Stimulated activated CD4-positive, alpha-beta T cell treated with anti-CD3 and anti-CD28 coated beads, Interleukin-2, amount 100 ng/mL, for 4 hours (primary cell): ENCODE measurements around the gene PRPF6.
"Not testable (repeated sequence)": the region's sequence is repeated elsewhere in the genome, so short reads cannot be mapped to it uniquely, and the experiment has no call there.

ENCODE experiments used
- DNase-seq: peaks from one replicate; pipeline ENCODE4 v3.0.0-alpha.2; 2020; ENCODE audit warnings: low read depth

PRPF6 gene

GRCh38 chr20:63973636-63974401 lies 7.1 kb upstream of the PRPF6 start:
- DNase-seq, result peak; percentile 64

GRCh38 chr20:63974402-63975200 lies 6.3 kb upstream of the PRPF6 start:
- no peak for DNase-seq

- DNase-seq, result not testable (repeated sequence)
Observed at GRCh38 chr20:63976511-63976910, 4.4 kb upstream of the PRPF6 start.

DNA sequence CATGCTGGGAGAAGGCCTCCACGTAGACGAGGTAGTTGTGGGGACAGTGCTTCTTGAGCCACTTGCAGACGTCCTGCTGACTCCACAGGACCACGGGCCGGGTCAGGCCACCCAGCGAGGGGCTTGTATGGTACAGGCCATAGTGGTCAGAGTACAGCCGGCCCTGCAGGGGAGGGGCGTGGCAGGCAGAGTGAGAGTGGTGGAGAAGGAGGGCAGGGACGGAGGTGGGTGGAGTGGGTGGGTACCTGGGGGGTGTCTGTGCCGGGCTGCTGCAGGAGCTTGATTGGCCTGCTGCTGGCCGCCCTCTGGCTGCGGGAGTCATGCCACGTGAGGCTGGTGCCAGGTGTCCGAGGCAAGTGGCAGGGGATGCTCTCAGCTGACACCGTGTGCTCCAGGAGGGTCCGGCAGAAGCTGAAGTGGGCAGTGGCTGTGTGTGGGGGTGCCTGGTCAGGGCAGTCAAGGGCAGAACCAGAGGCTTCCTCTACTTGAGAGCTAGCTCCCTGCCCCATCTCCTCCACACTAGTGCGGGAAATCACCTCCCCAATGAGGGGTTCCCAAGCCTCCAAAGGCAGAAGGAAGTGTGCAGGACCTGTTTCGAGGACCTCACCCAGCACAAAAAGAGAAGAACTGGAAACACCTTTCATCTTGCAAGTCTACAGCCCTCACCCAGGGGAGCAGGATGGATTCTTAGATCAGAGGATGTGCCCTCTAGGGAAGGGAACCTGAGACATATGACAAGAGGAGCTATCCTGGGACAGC lies 3.8 kb upstream of the PRPF6 start:
- DNase-seq, result no peak

- peak; percentile 41 for DNase-seq
Observed at GRCh38 chr20:63977739-63978276, 3.1 kb upstream of the PRPF6 start.

DNA sequence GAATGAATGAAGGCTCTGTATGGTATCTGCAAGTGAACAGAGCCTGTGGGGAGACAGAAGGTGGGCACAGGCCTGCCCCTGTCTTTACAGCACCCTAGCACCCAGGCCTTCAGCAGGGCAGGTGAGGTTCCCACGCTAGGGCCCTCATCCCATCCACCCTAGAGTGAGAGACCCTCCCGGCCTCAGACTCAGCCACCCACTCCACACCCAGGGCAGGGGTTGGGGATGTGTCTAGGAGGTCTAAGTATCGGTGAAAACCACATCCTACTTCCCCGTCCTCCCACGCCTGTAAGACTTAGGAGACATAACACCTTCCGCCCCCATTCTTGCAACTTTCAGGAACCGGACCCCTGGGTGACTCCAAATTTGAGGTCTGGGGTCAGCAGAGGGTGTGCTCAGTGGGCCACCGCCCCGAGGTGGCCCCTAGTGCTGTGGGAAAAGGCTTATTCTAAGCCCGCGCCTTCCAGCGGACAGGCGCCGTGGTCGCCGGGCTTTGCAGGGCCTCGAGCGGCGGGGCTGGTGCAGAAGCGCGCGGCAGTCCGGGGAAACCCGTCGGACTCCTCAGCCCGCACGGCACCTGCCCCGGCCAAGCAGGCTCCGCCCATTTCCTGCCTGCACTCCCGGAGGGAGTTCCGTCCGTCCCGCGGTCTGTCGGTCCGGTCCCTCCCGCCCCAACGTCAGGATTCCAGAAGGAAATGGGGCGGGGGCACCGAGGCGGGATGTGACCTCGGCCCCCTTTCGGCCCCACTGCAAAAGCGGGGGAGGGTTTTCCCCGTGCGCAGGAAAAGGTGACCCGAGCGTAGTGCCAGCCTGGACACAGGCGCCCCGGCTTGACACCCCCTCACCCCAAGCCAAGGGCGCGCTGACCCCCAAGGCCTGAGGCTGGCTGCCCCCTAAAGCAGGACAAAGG lies 2.4 kb upstream of the PRPF6 start:
- DNase-seq, result peak; percentile 33

GRCh38 chr20:63979229-63979556 lies 1.7 kb upstream of the PRPF6 start:
- no peak for DNase-seq

GRCh38 chr20:63979557-63980316 lies 1.2 kb upstream of the PRPF6 start, which contains the start of gene SAMD10:
TSS of gene SAMD10 (minus strand) at chr20:63979642. CDS start at chr20:63979467, 175 bp downstream.
- peak; percentile 75 for DNase-seq

- no peak for DNase-seq
Observed at GRCh38 chr20:63980317-63980805, 571 bp upstream of the PRPF6 start.

DNA sequence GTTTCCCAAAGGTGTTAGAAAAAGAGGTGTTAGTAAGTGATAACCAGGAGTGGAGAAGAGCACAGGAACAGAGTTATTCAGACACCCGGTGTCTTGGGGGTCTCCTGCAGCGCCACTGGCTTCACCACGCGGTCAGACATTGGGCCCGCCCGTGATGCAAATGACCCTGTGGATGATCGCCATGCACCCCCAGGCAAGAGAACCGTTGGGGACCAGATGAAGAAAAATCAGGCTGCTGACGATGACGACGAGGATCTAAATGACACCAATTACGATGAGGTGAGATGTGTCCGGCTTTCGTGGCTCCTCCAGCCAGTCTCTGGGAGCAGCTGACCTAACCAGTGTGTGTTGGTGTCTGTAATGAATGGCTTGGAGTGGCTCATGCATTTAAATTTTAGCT lies 2.0 kb downstream of the PRPF6 start:
- DNase-seq, result no peak

GRCh38 chr20:64000906-64001305 lies 20.0 kb downstream of the PRPF6 start:
- DNase-seq, result no peak

DNA sequence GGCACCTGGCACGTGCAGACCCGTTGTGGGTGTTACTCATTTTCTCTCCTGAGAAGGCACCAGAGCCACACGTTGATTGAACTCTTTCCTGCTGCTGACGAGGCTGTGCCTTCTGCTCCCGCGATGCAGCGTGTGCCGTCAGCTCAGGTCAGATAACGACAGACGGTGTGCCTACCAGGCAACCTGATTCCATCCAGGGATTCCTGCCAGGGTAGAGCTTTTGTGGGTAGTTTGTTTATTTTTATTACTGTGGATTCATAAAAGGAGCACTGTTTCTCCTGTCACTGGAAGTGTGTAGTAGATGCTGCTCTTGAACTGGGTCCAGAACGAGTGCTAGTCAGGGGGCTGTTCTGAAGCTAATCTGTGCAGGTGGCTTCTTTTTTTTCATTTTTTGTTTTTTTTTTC lies 20.7 kb downstream of the PRPF6 start:
- no peak for DNase-seq

DNA sequence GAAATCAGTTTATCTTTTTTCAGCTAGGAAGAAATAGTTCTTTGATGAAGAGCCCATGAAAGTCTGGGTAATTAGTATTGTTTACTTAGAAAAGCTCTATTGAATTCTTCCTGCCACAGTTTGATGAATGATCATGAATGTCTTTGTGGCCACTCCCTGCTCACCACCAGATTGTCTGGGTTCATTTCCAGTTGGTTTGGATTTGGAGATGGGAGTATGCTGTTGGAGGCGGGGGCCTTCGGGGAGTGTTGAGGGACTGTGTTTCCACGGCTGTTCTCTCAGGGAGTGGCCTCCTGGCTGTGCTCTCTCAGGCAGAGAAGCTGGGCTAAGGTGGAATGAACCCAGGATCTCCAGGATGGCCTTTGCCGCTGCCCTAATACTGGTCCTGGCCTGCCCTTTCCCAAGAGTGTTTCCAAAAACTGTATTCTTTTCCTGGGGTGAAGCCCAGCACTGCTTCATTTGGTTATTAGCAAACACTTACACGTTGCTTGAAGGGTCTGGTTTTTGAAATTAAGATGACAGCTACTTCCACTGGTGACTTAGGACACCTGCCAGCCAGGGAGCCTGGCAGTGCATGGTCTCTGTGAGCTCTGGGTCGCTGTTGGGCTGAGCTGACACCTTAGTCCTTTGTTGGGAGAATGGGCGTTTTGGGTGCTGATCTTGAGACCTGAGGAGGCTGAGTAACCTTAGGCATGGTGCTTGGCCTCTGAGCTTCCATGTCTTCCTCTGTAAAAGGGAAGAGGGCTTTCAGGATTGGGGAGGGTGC lies 23.2 kb downstream of the PRPF6 start:
- DNase-seq, result no peak

DNA sequence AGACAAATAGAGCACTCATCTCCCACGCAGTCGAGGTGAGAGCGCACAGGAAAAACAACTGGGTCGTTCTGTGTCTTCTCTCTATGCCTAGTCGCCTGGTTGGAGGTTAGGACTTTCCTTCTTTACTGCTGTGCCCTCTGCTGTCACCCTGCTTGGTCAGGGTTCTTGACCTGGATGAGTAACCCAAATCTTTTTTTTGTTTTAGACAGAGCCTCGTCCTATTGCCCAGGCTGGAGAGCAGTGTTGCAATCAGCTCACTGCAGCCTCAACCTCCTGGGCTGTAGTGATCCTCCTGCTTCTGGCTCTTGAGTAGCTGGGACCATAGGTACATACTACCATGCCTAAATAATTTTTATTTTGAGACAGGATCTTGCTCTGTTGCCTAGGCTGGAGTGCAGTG lies 24.5 kb downstream of the PRPF6 start:
- DNase-seq, result no peak

GRCh38 chr20:64006490-64006889 lies 25.6 kb downstream of the PRPF6 start:
- DNase-seq, result no peak

- no peak for DNase-seq
Observed at GRCh38 chr20:64006902-64007301, 26.0 kb downstream of the PRPF6 start.

DNA sequence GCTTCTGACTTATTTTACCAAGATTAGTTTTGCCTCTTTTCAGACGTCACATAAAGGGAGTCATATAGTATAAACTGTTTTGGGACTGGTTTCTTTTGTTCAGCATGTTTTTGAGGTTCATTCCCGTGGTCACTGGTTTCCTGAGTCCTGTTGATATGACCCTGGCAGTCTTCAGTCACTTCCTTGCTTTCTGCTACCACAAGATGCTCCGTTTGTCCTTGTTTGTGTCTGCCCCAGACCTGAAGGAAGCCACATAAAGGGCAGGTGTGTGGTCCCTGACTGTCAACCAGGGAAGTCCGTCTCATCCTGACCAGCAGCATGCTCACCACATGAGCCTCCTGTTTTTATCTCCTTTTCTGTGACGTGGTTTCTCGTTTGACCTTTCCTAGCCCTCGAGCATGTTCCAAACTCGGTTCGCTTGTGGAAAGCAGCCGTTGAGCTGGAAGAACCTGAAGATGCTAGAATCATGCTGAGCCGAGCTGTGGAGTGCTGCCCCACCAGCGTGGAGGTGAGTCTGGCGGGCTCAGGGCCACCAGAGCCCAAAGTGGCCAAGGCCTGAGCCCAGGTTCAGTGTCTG lies 29.0 kb downstream of the PRPF6 start:
- DNase-seq, result no peak

- DNase-seq, result no peak
Observed at GRCh38 chr20:64010711-64011237, 29.8 kb downstream of the PRPF6 start.

- DNase-seq, result no peak
Observed at GRCh38 chr20:64011366-64011779, 30.4 kb downstream of the PRPF6 start.
